ENCODE measurements around the gene OLIG3. TPM values are rescaled to one million over a fixed set of nuclear protein-coding genes. Genes with fewer than 3 reads are reported as not detected.

Gene OLIG3
- total RNA-seq, 1 donor from 2014 or later, result not detected

- H3K4me1 ChIP-seq (ENCODE audit: control insufficient read depth in 3 of 3, insufficient read depth in 3 of 3, low read length in 3 of 3), result no peaks in the 10 kb centered on the region
- H3K4me3 ChIP-seq (ENCODE audit: low read length in 3 of 3), result no peak overlapping the region
- no peak overlapping the region for H3K9ac ChIP-seq (ENCODE audit: low read depth in 1 of 3, low read length in 3 of 3)
- no peaks in the 10 kb centered on the region for H3K36me3 ChIP-seq (ENCODE audit: control insufficient read depth in 3 of 3, insufficient read depth in 3 of 3, low read length in 3 of 3)
- H3K9me3 ChIP-seq (ENCODE audit: control insufficient read depth in 3 of 3, low read length in 3 of 3), result no peaks in the 10 kb centered on the region
- H3K27me3 ChIP-seq (ENCODE audit: control insufficient read depth in 3 of 3, insufficient read depth in 3 of 3, low read length in 3 of 3), result peaks cover 8 to 34% (median 11%) of the 10 kb centered on the region in 3 donors
- no peak overlapping the region for H3K27ac ChIP-seq (ENCODE audit: low read depth, low read length)
Observed at GRCh38 chr6:137520520-137520919, 26.3 kb upstream of the OLIG3 start.

GRCh38 chr6:137519629-137520176, 25.5 kb upstream of the OLIG3 start:
- Histone ChIP-seq H3K9me3 (ENCODE audit: control insufficient read depth in 3 of 3, low read length in 3 of 3) (no peaks in the 10 kb centered on the region), H3K27me3 (ENCODE audit: control insufficient read depth in 3 of 3, insufficient read depth in 3 of 3, low read length in 3 of 3) (peaks cover 15 to 39% (median 17%) of the 10 kb centered on the region in 3 donors), H3K27ac (ENCODE audit: low read depth, low read length) (no peak overlapping the region), H3K4me1 (ENCODE audit: control insufficient read depth in 3 of 3, insufficient read depth in 3 of 3, low read length in 3 of 3) (no peaks in the 10 kb centered on the region), H3K9ac (ENCODE audit: low read depth in 1 of 3, low read length in 3 of 3) (no peak overlapping the region), H3K36me3 (ENCODE audit: control insufficient read depth in 3 of 3, insufficient read depth in 3 of 3, low read length in 3 of 3) (no peaks in the 10 kb centered on the region), H3K4me3 (ENCODE audit: low read length in 3 of 3) (no peak overlapping the region)

GRCh38 chr6:137518386-137518983, 24.3 kb upstream of the OLIG3 start:
- H3K27ac ChIP-seq (ENCODE audit: low read depth, low read length), result no peak overlapping the region
- H3K4me3 ChIP-seq (ENCODE audit: low read length in 3 of 3), result no peak overlapping the region
- H3K4me1 ChIP-seq (ENCODE audit: control insufficient read depth in 3 of 3, insufficient read depth in 3 of 3, low read length in 3 of 3), result no peaks in the 10 kb centered on the region
- peaks cover 18 to 46% (median 21%) of the 10 kb centered on the region in 3 donors for H3K27me3 ChIP-seq (ENCODE audit: control insufficient read depth in 3 of 3, insufficient read depth in 3 of 3, low read length in 3 of 3)
- H3K9ac ChIP-seq (ENCODE audit: low read depth in 1 of 3, low read length in 3 of 3), result no peak overlapping the region
- H3K36me3 ChIP-seq (ENCODE audit: control insufficient read depth in 3 of 3, insufficient read depth in 3 of 3, low read length in 3 of 3), result no peaks in the 10 kb centered on the region
- H3K9me3 ChIP-seq (ENCODE audit: control insufficient read depth in 3 of 3, low read length in 3 of 3), result no peaks in the 10 kb centered on the region

GRCh38 chr6:137514418-137514817, 20.2 kb upstream of the OLIG3 start:
- H3K27me3 ChIP-seq (ENCODE audit: control insufficient read depth in 3 of 3, insufficient read depth in 3 of 3, low read length in 3 of 3), result peaks cover 24 to 55% (median 27%) of the 10 kb centered on the region in 3 donors
- H3K4me3 ChIP-seq (ENCODE audit: low read length in 3 of 3), result no peak overlapping the region
- H3K36me3 ChIP-seq (ENCODE audit: control insufficient read depth in 3 of 3, insufficient read depth in 3 of 3, low read length in 3 of 3), result no peaks in the 10 kb centered on the region
- no peaks in the 10 kb centered on the region for H3K4me1 ChIP-seq (ENCODE audit: control insufficient read depth in 3 of 3, insufficient read depth in 3 of 3, low read length in 3 of 3)
- peaks cover 0 to 2% (median 0%) of the 10 kb centered on the region in 3 donors for H3K9me3 ChIP-seq (ENCODE audit: control insufficient read depth in 3 of 3, low read length in 3 of 3)
- no peak overlapping the region for H3K27ac ChIP-seq (ENCODE audit: low read depth, low read length)
- no peak overlapping the region for H3K9ac ChIP-seq (ENCODE audit: low read depth in 1 of 3, low read length in 3 of 3)

GRCh38 chr6:137512757-137513605, 18.8 kb upstream of the OLIG3 start:
- H3K27me3 ChIP-seq (ENCODE audit: control insufficient read depth in 3 of 3, insufficient read depth in 3 of 3, low read length in 3 of 3), result peaks cover 22 to 55% (median 23%) of the 10 kb centered on the region in 3 donors

GRCh38 chr6:137510923-137511322, 16.7 kb upstream of the OLIG3 start:
- H3K36me3 ChIP-seq (ENCODE audit: control insufficient read depth in 3 of 3, insufficient read depth in 3 of 3, low read length in 3 of 3), result no peaks in the 10 kb centered on the region
- no peak overlapping the region for H3K4me3 ChIP-seq (ENCODE audit: low read length in 3 of 3)
- H3K9ac ChIP-seq (ENCODE audit: low read depth in 1 of 3, low read length in 3 of 3), result no peak overlapping the region
- no peak overlapping the region for H3K27ac ChIP-seq (ENCODE audit: low read depth, low read length)
- H3K4me1 ChIP-seq (ENCODE audit: control insufficient read depth in 3 of 3, insufficient read depth in 3 of 3, low read length in 3 of 3), result no peaks in the 10 kb centered on the region
- peaks cover 19 to 47% (median 23%) of the 10 kb centered on the region in 3 donors for H3K27me3 ChIP-seq (ENCODE audit: control insufficient read depth in 3 of 3, insufficient read depth in 3 of 3, low read length in 3 of 3)
- peaks cover 0 to 2% (median 0%) of the 10 kb centered on the region in 3 donors for H3K9me3 ChIP-seq (ENCODE audit: control insufficient read depth in 3 of 3, low read length in 3 of 3)

More at GRCh38 chr6:137512757-137513605, 18.8 kb upstream of the OLIG3 start:
- H3K4me1 ChIP-seq (ENCODE audit: control insufficient read depth in 3 of 3, insufficient read depth in 3 of 3, low read length in 3 of 3), result no peaks in the 10 kb centered on the region
- H3K4me3 ChIP-seq (ENCODE audit: low read length in 3 of 3), result no peak overlapping the region
- H3K9ac ChIP-seq (ENCODE audit: low read depth in 1 of 3, low read length in 3 of 3), result no peak overlapping the region
- H3K9me3 ChIP-seq (ENCODE audit: control insufficient read depth in 3 of 3, low read length in 3 of 3), result peaks cover 0 to 2% (median 0%) of the 10 kb centered on the region in 3 donors
- no peak overlapping the region for H3K27ac ChIP-seq (ENCODE audit: low read depth, low read length)
- no peaks in the 10 kb centered on the region for H3K36me3 ChIP-seq (ENCODE audit: control insufficient read depth in 3 of 3, insufficient read depth in 3 of 3, low read length in 3 of 3)

GRCh38 chr6:137498481-137499190, 4.4 kb upstream of the OLIG3 start:
- peaks cover 16 to 26% (median 19%) of the 10 kb centered on the region in 3 donors for H3K4me1 ChIP-seq (ENCODE audit: control insufficient read depth in 3 of 3, insufficient read depth in 3 of 3, low read length in 3 of 3)
- no peaks in the 10 kb centered on the region for H3K9me3 ChIP-seq (ENCODE audit: control insufficient read depth in 3 of 3, low read length in 3 of 3)
- H3K27me3 ChIP-seq (ENCODE audit: control insufficient read depth in 3 of 3, insufficient read depth in 3 of 3, low read length in 3 of 3), result peaks cover 60 to 77% (median 64%) of the 10 kb centered on the region in 3 donors
- no peaks in the 10 kb centered on the region for H3K36me3 ChIP-seq (ENCODE audit: control insufficient read depth in 3 of 3, insufficient read depth in 3 of 3, low read length in 3 of 3)
- no peak overlapping the region for H3K4me3 ChIP-seq (ENCODE audit: low read length in 3 of 3)
- no peak overlapping the region for H3K9ac ChIP-seq (ENCODE audit: low read depth in 1 of 3, low read length in 3 of 3)
- H3K27ac ChIP-seq (ENCODE audit: low read depth, low read length), result no peak overlapping the region

GRCh38 chr6:137497721-137498463, 3.7 kb upstream of the OLIG3 start:
- Histone ChIP-seq H3K4me1 (ENCODE audit: control insufficient read depth in 3 of 3, insufficient read depth in 3 of 3, low read length in 3 of 3) (peaks cover 18 to 28% (median 22%) of the 10 kb centered on the region in 3 donors), H3K9ac (ENCODE audit: low read depth in 1 of 3, low read length in 3 of 3) (peak overlapping the region in 1 of 3 donors; percentile 40), H3K4me3 (ENCODE audit: low read length in 3 of 3) (peak overlapping the region; percentile 43 to 56 (median 56)), H3K27me3 (ENCODE audit: control insufficient read depth in 3 of 3, insufficient read depth in 3 of 3, low read length in 3 of 3) (peaks cover 67 to 81% (median 70%) of the 10 kb centered on the region in 3 donors), H3K9me3 (ENCODE audit: control insufficient read depth in 3 of 3, low read length in 3 of 3) (no peaks in the 10 kb centered on the region), H3K36me3 (ENCODE audit: control insufficient read depth in 3 of 3, insufficient read depth in 3 of 3, low read length in 3 of 3) (no peaks in the 10 kb centered on the region), H3K27ac (ENCODE audit: low read depth, low read length) (no peak overlapping the region)

All from skeletal muscle tissue (tissue), 4 donors.